DOHH2 (cell line): Measurements from ENCODE around the gene PPP1R13B.

Source experiments
- CTCF ChIP-seq: fragments of 200-600 bp; sonication (generic); IDR thresholded peaks from one replicate; pipeline ENCODE4 v1.5.1; 2014; ENCODE audit warnings: antibody characterized with exemption, mild to moderate bottlenecking, low read depth, low read length; ENCODE audit not compliant: poor library complexity, severe bottlenecking
- EZH2phosphoT487 ChIP-seq: fragments of 200-600 bp; sonication (generic); IDR thresholded peaks from 2 replicates; pipeline ENCODE4 v1.6.1; 2017; ENCODE audit warnings: borderline replicate concordance, mild to moderate bottlenecking, antibody characterized with exemption, low read length, moderate library complexity, mixed read lengths

DNA sequence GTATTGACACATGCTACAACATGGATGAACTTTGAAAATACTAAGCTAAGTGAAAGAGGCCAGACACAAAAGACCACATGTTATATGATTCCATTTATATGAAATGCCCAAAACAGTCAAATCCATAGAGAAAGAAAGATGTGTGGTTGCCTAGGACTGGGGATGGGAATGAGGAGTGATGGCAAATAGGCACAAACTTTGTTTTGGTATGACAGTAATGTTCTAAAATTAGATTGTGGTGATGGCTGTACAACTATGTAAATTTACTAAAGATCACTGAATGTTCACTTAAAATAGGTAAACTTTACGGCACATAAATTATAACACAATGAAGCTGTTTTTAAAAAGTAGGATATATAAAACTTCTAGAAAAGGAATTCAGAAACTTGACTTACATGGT, 41.7 kb downstream of the PPP1R13B start:
- TF ChIP-seq EZH2phosphoT487 (no peak), CTCF (no peak)
